D721Med (cell line): ENCODE results near the gene EEPD1.
"Not testable (repeated sequence)": the region's sequence is repeated elsewhere in the genome, so short reads cannot be mapped to it uniquely, and the experiment has no call there.

ENCODE experiments used
- DNase-seq: peaks from one replicate; pipeline ENCODE4 v3.0.0; 2011; ENCODE audit warnings: low spot score; ENCODE audit not compliant: insufficient read length
- FAIRE-seq: peaks from 2 replicates; lab custom pipeline; 2011; peaks lifted over from hg19 to GRCh38; lab: Jason Lieb, UNC
- CTCF ChIP-seq: IDR thresholded peaks from 2 replicates; pipeline ENCODE4 v1.5.1; 2012; ENCODE audit warnings: mild to moderate bottlenecking, control low read depth; ENCODE audit not compliant: insufficient read depth; ENCODE audit errors: missing control alignments

The EEPD1 gene

GRCh38 chr7:36231406-36231805 is 78.4 kb downstream of the EEPD1 start:
- no peak for TF ChIP-seq CTCF
- FAIRE-seq (no peak), DNase-seq (no peak)

GRCh38 chr7:36232555-36232954 is 79.5 kb downstream of the EEPD1 start:
- DNase-seq (no peak), FAIRE-seq (no peak)
- TF ChIP-seq CTCF: no peak

GRCh38 chr7:36232971-36233550 is 80.0 kb downstream of the EEPD1 start:
- TF ChIP-seq CTCF: no peak
- DNase-seq (no peak), FAIRE-seq (no peak)

GRCh38 chr7:36236073-36236472 is 83.0 kb downstream of the EEPD1 start:
- no peak for DNase-seq
- TF ChIP-seq CTCF: no peak
- FAIRE-seq: no peak

- no peak for TF ChIP-seq CTCF
- FAIRE-seq: no peak
- DNase-seq: no peak
These were observed 85.1 kb downstream of the EEPD1 start for GRCh38 chr7:36238138-36238537.

GRCh38 chr7:36243356-36243755 is 90.3 kb downstream of the EEPD1 start:
- DNase-seq, FAIRE-seq: not testable (repeated sequence)

- not testable (repeated sequence) for DNase-seq, FAIRE-seq
These were observed 90.9 kb downstream of the EEPD1 start for GRCh38 chr7:36244001-36244400.

GRCh38 chr7:36244429-36244828 is 91.4 kb downstream of the EEPD1 start:
- no peak for FAIRE-seq
- DNase-seq: no peak
- TF ChIP-seq CTCF: no peak
